ENCODE measurements around the gene MPC1L.

MPC1L gene

DNA sequence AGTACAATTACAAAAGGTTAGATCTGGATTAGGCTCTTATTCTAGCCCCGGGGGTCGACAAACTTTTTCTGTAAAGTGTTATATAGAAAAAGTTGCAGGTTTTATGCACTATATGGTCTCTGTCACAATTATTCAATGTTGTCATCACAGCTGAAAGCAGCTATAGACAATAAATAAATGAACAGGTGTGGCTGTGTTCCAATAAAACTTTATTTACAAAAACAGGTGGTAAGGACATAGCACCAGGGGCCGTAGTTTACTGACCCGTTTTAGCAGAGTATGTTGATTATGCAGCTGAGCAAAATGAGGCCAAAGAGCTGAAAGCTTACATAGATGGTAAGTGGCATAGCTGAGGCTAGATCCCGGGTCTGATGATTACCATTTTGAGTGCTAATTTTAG, 37.2 kb downstream of the MPC1L start:
- Histone ChIP-seq H3K4me1 (ENCODE audit: control insufficient read depth, insufficient read depth, low read length) (no peaks in the 10 kb centered on the region), H3K27ac (ENCODE audit: low read length) (no peak overlapping the region), H3K9me3 (ENCODE audit: control insufficient read depth in 2 of 2, low read length in 2 of 2) (no peaks in the 10 kb centered on the region), H3K9ac (ENCODE audit: low read length in 2 of 2) (no peak overlapping the region), H3K4me3 (ENCODE audit: low read length in 2 of 2) (no peak overlapping the region), H3K27me3 (ENCODE audit: control insufficient read depth in 1 of 2, insufficient read depth in 2 of 2, low read length in 2 of 2) (peaks cover 0 to 4% of the 10 kb centered on the region in 2 donors), H3K36me3 (ENCODE audit: control insufficient read depth in 2 of 2, insufficient read depth in 2 of 2, low read length in 2 of 2) (peaks cover 7 to 11% of the 10 kb centered on the region in 2 donors)

DNA sequence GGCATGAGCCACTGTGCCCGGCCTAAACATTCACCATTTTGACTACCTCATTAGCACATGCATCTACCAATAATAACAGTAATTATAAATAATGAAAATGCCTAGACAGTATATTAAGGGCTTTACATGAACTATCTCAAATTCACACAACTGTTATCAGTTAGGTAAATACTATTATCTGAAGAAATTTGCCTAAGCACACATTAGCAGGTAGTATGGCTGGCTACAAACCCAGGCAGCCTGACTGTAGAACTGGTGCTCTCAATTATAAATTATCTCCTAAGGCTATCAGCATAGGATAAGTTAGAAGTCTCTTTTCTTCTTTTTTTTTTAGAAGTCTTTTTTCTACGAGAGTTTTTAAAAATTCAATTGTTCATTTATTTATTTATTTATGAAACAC, 38.3 kb downstream of the MPC1L start:
- peaks cover 0 to 3% of the 10 kb centered on the region in 2 donors for H3K27me3 ChIP-seq (ENCODE audit: control insufficient read depth in 1 of 2, insufficient read depth in 2 of 2, low read length in 2 of 2)
- no peak overlapping the region for H3K27ac ChIP-seq (ENCODE audit: low read length)
- H3K9me3 ChIP-seq (ENCODE audit: control insufficient read depth in 2 of 2, low read length in 2 of 2): no peaks in the 10 kb centered on the region
- H3K4me3 ChIP-seq (ENCODE audit: low read length in 2 of 2): no peak overlapping the region
- no peak overlapping the region for H3K9ac ChIP-seq (ENCODE audit: low read length in 2 of 2)
- peaks cover 11% of the 10 kb centered on the region in 2 donors for H3K36me3 ChIP-seq (ENCODE audit: control insufficient read depth in 2 of 2, insufficient read depth in 2 of 2, low read length in 2 of 2)
- no peaks in the 10 kb centered on the region for H3K4me1 ChIP-seq (ENCODE audit: control insufficient read depth, insufficient read depth, low read length)

DNA sequence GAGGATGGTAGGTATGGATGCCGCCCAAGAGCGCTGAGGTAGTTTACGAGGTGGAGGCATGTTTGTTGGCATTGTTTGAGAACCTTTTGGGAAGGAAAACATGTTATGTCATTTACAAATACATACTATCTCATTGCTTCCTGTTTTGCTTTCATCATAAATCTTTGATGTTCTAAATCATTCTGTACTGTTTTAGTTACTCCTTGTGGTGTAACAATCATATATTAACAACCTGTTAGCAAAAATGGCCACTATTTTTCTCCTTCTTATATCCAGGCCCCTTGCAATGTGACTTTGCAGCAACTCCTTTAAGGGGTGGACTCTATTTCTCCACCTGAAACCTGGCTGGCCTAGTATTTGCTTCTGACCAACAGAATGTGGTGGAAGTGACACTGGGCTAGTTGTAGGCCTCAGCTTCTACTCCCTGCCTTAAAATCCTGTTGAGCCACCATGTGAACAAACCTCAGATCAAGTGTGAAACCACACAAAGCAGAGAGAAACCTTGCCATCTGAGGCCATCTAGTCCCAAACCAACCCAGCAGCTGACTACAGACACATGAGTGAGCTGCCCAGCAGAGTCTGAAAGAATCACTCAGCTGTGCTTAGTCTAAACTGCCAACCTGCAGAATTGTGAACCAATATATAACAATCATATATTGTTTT, 40.0 kb downstream of the MPC1L start:
- Histone ChIP-seq H3K4me3 (ENCODE audit: low read length in 2 of 2) (no peak overlapping the region), H3K4me1 (ENCODE audit: control insufficient read depth, insufficient read depth, low read length) (no peaks in the 10 kb centered on the region), H3K9ac (ENCODE audit: low read length in 2 of 2) (no peak overlapping the region), H3K9me3 (ENCODE audit: control insufficient read depth in 2 of 2, low read length in 2 of 2) (no peaks in the 10 kb centered on the region), H3K27ac (ENCODE audit: low read length) (no peak overlapping the region), H3K36me3 (ENCODE audit: control insufficient read depth in 2 of 2, insufficient read depth in 2 of 2, low read length in 2 of 2) (peaks cover 9 to 11% of the 10 kb centered on the region in 2 donors), H3K27me3 (ENCODE audit: control insufficient read depth in 1 of 2, insufficient read depth in 2 of 2, low read length in 2 of 2) (no peaks in the 10 kb centered on the region)

DNA sequence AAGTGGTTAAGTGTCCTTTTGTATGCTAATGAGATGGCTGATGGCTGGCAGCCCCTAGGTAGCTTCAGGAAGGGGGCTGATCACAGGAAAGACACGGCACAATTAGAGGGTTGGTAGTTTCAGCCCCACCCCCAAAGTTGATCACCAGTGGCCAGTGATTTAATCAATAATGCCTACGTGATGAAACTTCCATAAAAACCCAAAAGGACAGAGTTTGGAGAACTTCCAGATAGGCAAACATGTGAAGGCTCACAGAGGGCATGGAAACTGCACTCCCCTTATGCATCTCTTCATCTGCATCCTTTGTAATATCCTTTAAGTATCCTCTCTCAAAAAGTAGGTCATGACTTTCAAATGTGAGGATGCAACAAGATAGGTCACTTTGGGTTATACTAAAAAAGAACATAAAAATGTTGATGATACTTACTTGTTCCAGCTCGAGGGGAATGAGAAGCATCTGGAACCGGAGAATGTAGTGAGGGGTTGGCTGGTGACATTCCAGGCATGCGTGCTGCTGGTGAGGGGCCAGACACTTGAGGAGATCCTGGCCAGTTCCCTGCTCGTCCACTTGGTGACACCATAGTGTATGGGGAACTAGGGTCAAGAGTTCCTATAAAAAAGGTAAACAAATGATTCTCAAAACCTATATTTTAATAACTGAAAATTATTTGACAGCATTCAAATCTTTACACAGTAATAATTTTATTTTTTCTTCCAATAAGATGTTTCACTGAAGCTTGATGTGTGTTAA, 40.8 kb downstream of the MPC1L start:
- Histone ChIP-seq H3K27me3 (ENCODE audit: control insufficient read depth in 1 of 2, insufficient read depth in 2 of 2, low read length in 2 of 2) (no peaks in the 10 kb centered on the region), H3K27ac (ENCODE audit: low read length) (no peak overlapping the region), H3K4me1 (ENCODE audit: control insufficient read depth, insufficient read depth, low read length) (no peaks in the 10 kb centered on the region), H3K9ac (ENCODE audit: low read length in 2 of 2) (no peak overlapping the region), H3K36me3 (ENCODE audit: control insufficient read depth in 2 of 2, insufficient read depth in 2 of 2, low read length in 2 of 2) (peaks cover 6 to 10% of the 10 kb centered on the region in 2 donors), H3K4me3 (ENCODE audit: low read length in 2 of 2) (no peak overlapping the region), H3K9me3 (ENCODE audit: control insufficient read depth in 2 of 2, low read length in 2 of 2) (no peaks in the 10 kb centered on the region)

- peaks cover 3 to 10% of the 10 kb centered on the region in 2 donors for H3K36me3 ChIP-seq (ENCODE audit: control insufficient read depth in 2 of 2, insufficient read depth in 2 of 2, low read length in 2 of 2)
- no peak overlapping the region for H3K9ac ChIP-seq (ENCODE audit: low read length in 2 of 2)
- H3K27ac ChIP-seq (ENCODE audit: low read length): peak overlapping the region; percentile 7
Observed at GRCh38 chrX:40671126-40671525, 47.9 kb downstream of the MPC1L start.

More at GRCh38 chrX:40671126-40671525, 47.9 kb downstream of the MPC1L start:
- Histone ChIP-seq H3K9me3 (ENCODE audit: control insufficient read depth in 2 of 2, low read length in 2 of 2) (no peaks in the 10 kb centered on the region), H3K27me3 (ENCODE audit: control insufficient read depth in 1 of 2, insufficient read depth in 2 of 2, low read length in 2 of 2) (peaks cover 0 to 8% of the 10 kb centered on the region in 2 donors), H3K4me1 (ENCODE audit: control insufficient read depth, insufficient read depth, low read length) (no peaks in the 10 kb centered on the region), H3K4me3 (ENCODE audit: low read length in 2 of 2) (no peak overlapping the region)

All from stomach smooth muscle (tissue), 2 donors.